Measurements from ENCODE around the gene FGF10.

- TF ChIP-seq, protein P1, sequence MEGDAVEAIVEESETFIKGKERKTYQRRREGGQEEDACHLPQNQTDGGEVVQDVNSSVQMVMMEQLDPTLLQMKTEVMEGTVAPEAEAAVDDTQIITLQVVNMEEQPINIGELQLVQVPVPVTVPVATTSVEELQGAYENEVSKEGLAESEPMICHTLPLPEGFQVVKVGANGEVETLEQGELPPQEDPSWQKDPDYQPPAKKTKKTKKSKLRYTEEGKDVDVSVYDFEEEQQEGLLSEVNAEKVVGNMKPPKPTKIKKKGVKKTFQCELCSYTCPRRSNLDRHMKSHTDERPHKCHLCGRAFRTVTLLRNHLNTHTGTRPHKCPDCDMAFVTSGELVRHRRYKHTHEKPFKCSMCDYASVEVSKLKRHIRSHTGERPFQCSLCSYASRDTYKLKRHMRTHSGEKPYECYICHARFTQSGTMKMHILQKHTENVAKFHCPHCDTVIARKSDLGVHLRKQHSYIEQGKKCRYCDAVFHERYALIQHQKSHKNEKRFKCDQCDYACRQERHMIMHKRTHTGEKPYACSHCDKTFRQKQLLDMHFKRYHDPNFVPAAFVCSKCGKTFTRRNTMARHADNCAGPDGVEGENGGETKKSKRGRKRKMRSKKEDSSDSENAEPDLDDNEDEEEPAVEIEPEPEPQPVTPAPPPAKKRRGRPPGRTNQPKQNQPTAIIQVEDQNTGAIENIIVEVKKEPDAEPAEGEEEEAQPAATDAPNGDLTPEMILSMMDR (conservative IDR thresholded peaks at IDR 0.05; ENCODE audit: low read depth, low read length): no peak
- TF ChIP-seq EZH2 (IDR thresholded peaks at IDR 0.05; ENCODE audit: borderline replicate concordance, low read depth, low read length, poor library complexity, severe bottlenecking): no peak
Measured at GRCh38 chr5:44358421-44358820, 30.8 kb downstream of the FGF10 start.

All from A673 (cell line).